H9 (cell line): Measurements from ENCODE around the gene WDR55. TPM values are rescaled to one million over a fixed set of nuclear protein-coding genes. Genes with fewer than 3 reads are reported as not detected.

ENCODE experiments used
- DNase-seq: peaks from one replicate; pipeline ENCODE4 v3.0.0-alpha.2; 2017
- H2AFZ ChIP-seq: one replicate; pipeline ENCODE4 v1.6.1; 2013; ENCODE audit warnings: mild to moderate bottlenecking, low read length, control low read depth, moderate library complexity
- H2AK5ac ChIP-seq: 2 replicates; pipeline ENCODE4 v1.6.1; 2013; ENCODE audit warnings: low read length, control low read depth, mixed read lengths; ENCODE audit not compliant: insufficient read length
- H2BK120ac ChIP-seq: one replicate; pipeline ENCODE4 v1.6.1; 2013; ENCODE audit warnings: low read depth, mild to moderate bottlenecking, low read length, control low read depth, inconsistent platforms; ENCODE audit not compliant: poor library complexity, severe bottlenecking
- H2BK12ac ChIP-seq: 2 replicates; pipeline ENCODE4 v1.6.1; 2013; ENCODE audit warnings: low read length, control low read depth, mixed read lengths, low read depth; ENCODE audit not compliant: insufficient read length
- H2BK15ac ChIP-seq: 2 replicates; pipeline ENCODE4 v1.6.1; 2013; ENCODE audit warnings: low read depth, low read length, control low read depth
- H2BK20ac ChIP-seq: one replicate; pipeline ENCODE4 v1.6.1; 2013; ENCODE audit warnings: low read depth, mild to moderate bottlenecking, low read length, control low read depth, inconsistent platforms; ENCODE audit not compliant: poor library complexity, severe bottlenecking
- H2BK5ac ChIP-seq: 2 replicates; pipeline ENCODE4 v1.6.1; 2013; ENCODE audit warnings: low read length, control low read depth, mixed read lengths; ENCODE audit not compliant: insufficient read length
- H3K14ac ChIP-seq: 2 replicates; pipeline ENCODE4 v1.6.1; 2013; ENCODE audit warnings: low read length, control low read depth; ENCODE audit not compliant: insufficient read depth
- H3K18ac ChIP-seq: 2 replicates; pipeline ENCODE4 v1.6.1; 2013; ENCODE audit warnings: low read depth, mild to moderate bottlenecking, mixed read lengths, low read length, control low read depth; ENCODE audit not compliant: insufficient read length
- H3K23ac ChIP-seq: 2 replicates; pipeline ENCODE4 v1.6.1; 2013; ENCODE audit warnings: low read length, control low read depth, mixed read lengths, low read depth; ENCODE audit not compliant: insufficient read length
- H3K23me2 ChIP-seq: 2 replicates; pipeline ENCODE4 v1.6.1; 2013; ENCODE audit warnings: low read depth, mild to moderate bottlenecking, mixed read lengths, low read length, control low read depth; ENCODE audit not compliant: insufficient read length, poor library complexity, severe bottlenecking
- H3K27ac ChIP-seq: 2 replicates; pipeline ENCODE4 v1.5.1; 2013; ENCODE audit warnings: low read length, control low read depth, mixed read lengths, low read depth; ENCODE audit not compliant: insufficient read length
- H3K27me3 ChIP-seq: 2 replicates; pipeline ENCODE4 v1.6.1; 2013; ENCODE audit warnings: low read length, control low read depth, inconsistent platforms; ENCODE audit not compliant: insufficient read depth
- H3K4ac ChIP-seq: 2 replicates; pipeline ENCODE4 v1.6.1; 2013; ENCODE audit warnings: low read depth, mild to moderate bottlenecking, control low read depth, inconsistent platforms, low read length, moderate library complexity
- H3K4me1 ChIP-seq: 2 replicates; pipeline ENCODE4 v1.6.1; 2013; ENCODE audit warnings: low read length, control low read depth, inconsistent platforms; ENCODE audit not compliant: insufficient read depth
- H3K4me2 ChIP-seq: 2 replicates; pipeline ENCODE4 v1.6.1; 2013; ENCODE audit warnings: low read length, control low read depth, mixed read lengths; ENCODE audit not compliant: insufficient read length, insufficient read depth
- H3K56ac ChIP-seq: 2 replicates; pipeline ENCODE4 v1.6.1; 2013; ENCODE audit warnings: low read depth, mild to moderate bottlenecking, mixed read lengths, low read length, control low read depth; ENCODE audit not compliant: insufficient read length
- H3K79me1 ChIP-seq: 2 replicates; pipeline ENCODE4 v1.6.1; 2013; ENCODE audit warnings: low read depth, mild to moderate bottlenecking, moderate library complexity, low read length, control low read depth, inconsistent platforms; ENCODE audit not compliant: insufficient read depth, poor library complexity, severe bottlenecking
- H3K79me2 ChIP-seq: 2 replicates; pipeline ENCODE4 v1.6.1; 2013; ENCODE audit warnings: low read length, control low read depth, inconsistent platforms; ENCODE audit not compliant: insufficient read depth
- H3K9ac ChIP-seq: 2 replicates; pipeline ENCODE4 v1.6.1; 2013; ENCODE audit warnings: low read length, control low read depth, mixed read lengths; ENCODE audit not compliant: insufficient read length; ENCODE audit errors: extremely low read depth
- H3K9me3 ChIP-seq: one replicate; pipeline ENCODE4 v1.6.1; 2013; ENCODE audit warnings: low read depth, low read length, inconsistent platforms; ENCODE audit not compliant: control insufficient read depth
- H3T11ph ChIP-seq: one replicate; pipeline ENCODE4 v1.6.1; 2013; ENCODE audit warnings: mild to moderate bottlenecking, low read length, control low read depth, inconsistent platforms
- H4K20me1 ChIP-seq: one replicate; pipeline ENCODE4 v1.6.1; 2013; ENCODE audit not compliant: control insufficient read depth, insufficient read length, insufficient read depth
- H4K5ac ChIP-seq: 2 replicates; pipeline ENCODE4 v1.6.1; 2013; ENCODE audit warnings: low read depth, mild to moderate bottlenecking, mixed read lengths, low read length, control low read depth; ENCODE audit not compliant: insufficient read length
- H4K8ac ChIP-seq: replicated peaks from 2 replicates; pipeline ENCODE4 v1.6.1; 2013; ENCODE audit warnings: low read length, control low read depth, mixed read lengths, low read depth; ENCODE audit not compliant: insufficient read length
- H4K91ac ChIP-seq: 2 replicates; pipeline ENCODE4 v1.6.1; 2013; ENCODE audit warnings: low read depth, mild to moderate bottlenecking, moderate library complexity, mixed read lengths, low read length, control low read depth; ENCODE audit not compliant: insufficient read length
- H3K27ac Mint-ChIP-seq, 3 experiments: 2 replicates in 2 of 3; 3 replicates in 1 of 3; pipeline ENCODE4 v1.8.0; 2020 to 2021; ENCODE audit warnings: mixed read lengths in 3 of 3, mild to moderate bottlenecking in 1 of 3, moderate library complexity in 1 of 3
- H3K27me3 Mint-ChIP-seq: 2 replicates; pipeline ENCODE4 v1.8.0; 2021; ENCODE audit warnings: low read depth, mild to moderate bottlenecking, moderate library complexity, mixed read lengths
- H3K36me3 Mint-ChIP-seq, 3 experiments: 2 replicates in 2 of 3; 3 replicates in 1 of 3; pipeline ENCODE4 v1.8.0; 2020 to 2021; ENCODE audit warnings: low read depth in 3 of 3, mixed read lengths in 3 of 3; ENCODE audit not compliant: insufficient read depth in 1 of 3
- H3K4me1 Mint-ChIP-seq, 2 experiments: 2 replicates each; pipeline ENCODE4 v1.8.0; 2020; ENCODE audit warnings: mixed read lengths in 2 of 2
- H3K4me3 Mint-ChIP-seq, 2 experiments: 2 replicates in 1 of 2; 3 replicates in 1 of 2; pipeline ENCODE4 v1.8.0; 2020 to 2021; ENCODE audit warnings: mild to moderate bottlenecking in 2 of 2, mixed read lengths in 2 of 2, moderate library complexity in 1 of 2
- H3K9me3 Mint-ChIP-seq, 2 experiments: 2 replicates in 1 of 2; 3 replicates in 1 of 2; pipeline ENCODE4 v1.8.0; 2020; ENCODE audit warnings: mild to moderate bottlenecking in 2 of 2, mixed read lengths in 2 of 2, moderate library complexity in 1 of 2
- CTCF ChIP-seq: fragments of 200-600 bp; sonication (generic); conservative IDR thresholded peaks from 3 replicates; pipeline ENCODE4 v1.8.0; 2021; ENCODE audit warnings: antibody characterized with exemption, mild to moderate bottlenecking
- WGBS: extraction: QIAGEN DNeasy Blood & Tissue Kit; methylation state at CpG from one replicate; pipeline ENCODE4 v1.1.7; 2013; ENCODE audit warnings: missing lambda C conversion rate, low lambda C conversion rate, mixed read lengths; ENCODE audit not compliant: insufficient read length; ENCODE audit errors: extremely low coverage; 5-methylcytosine and 5-hydroxymethylcytosine counted together
- total RNA-seq: library from RNA; stranded (reverse); gene quantifications from 2 replicates; pipeline ENCODE4 v1.2.1, GENCODE V29; 2021

The WDR55 gene
- total RNA-seq, 1 experiment from 2014 or later: 24.7 TPM

DNA sequence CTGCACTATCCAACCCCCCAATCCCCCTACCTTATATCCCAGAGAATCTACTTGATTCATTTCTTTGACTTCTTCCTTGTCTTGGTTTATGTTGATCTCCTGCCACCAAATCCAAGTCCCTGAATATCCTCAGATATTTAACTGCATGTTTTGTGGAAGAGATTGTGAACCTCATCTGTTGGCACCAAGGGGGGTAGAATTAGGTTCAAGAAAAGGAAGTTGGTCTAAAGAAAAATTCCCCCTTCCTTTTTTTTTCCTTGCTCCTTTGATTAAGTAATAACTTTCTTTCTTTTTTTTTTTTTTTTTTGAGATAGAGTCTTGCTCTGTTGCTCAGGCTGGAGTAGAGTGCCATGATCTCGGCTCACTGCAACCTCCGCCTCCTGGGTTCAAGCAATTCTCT, 31.2 kb upstream of the WDR55 start:
- Histone ChIP-seq H4K20me1 (no peaks in the 10 kb centered on the region), H3K14ac (no peak overlapping the region), H2AFZ (no peak overlapping the region), H2BK20ac (no peak overlapping the region), H3K79me1 (no peaks in the 10 kb centered on the region), H3K56ac (no peak overlapping the region), H3K79me2 (no peaks in the 10 kb centered on the region), H3K23ac (no peak overlapping the region), H3K9ac (no peak overlapping the region), H4K91ac (no peak overlapping the region), H3K27me3 (no peaks in the 10 kb centered on the region), H3K4me2 (no peak overlapping the region), H2BK120ac (no peak overlapping the region), H3K18ac (no peak overlapping the region), H2BK12ac (no peak overlapping the region), H3K4ac (no peak overlapping the region), H2AK5ac (no peak overlapping the region), H3K23me2 (no peaks in the 10 kb centered on the region), H4K5ac (no peak overlapping the region), H3T11ph (no peak overlapping the region), H3K27ac (no peak overlapping the region), H4K8ac (no peak overlapping the region), H3K9me3 (peaks cover 10% of the 10 kb centered on the region), H3K4me1 (no peaks in the 10 kb centered on the region), H2BK15ac (no peak overlapping the region), H2BK5ac (no peak overlapping the region)
- no peak overlapping the region for H3K4me3 Mint-ChIP-seq
- peaks cover 0 to 5% (median 0%) of the 10 kb centered on the region in 3 experiments; a peak in 1 of 7 replicates for H3K36me3 Mint-ChIP-seq
- H3K4me1 Mint-ChIP-seq: peaks cover 8 to 9% of the 10 kb centered on the region in 2 experiments
- no peak overlapping the region for H3K27ac Mint-ChIP-seq
- WGBS: no CpG with 5 or more reads among the region's 2 CpGs
- H3K9me3 Mint-ChIP-seq: peaks cover 20 to 25% of the 10 kb centered on the region in 2 experiments
- peaks cover 5% of the 10 kb centered on the region for H3K27me3 Mint-ChIP-seq
- TF ChIP-seq CTCF: no peak
- DNase-seq: no peak
